ENCODE results near the gene PLA2G6. TPM values are rescaled to one million over a fixed set of nuclear protein-coding genes. Genes with fewer than 3 reads are reported as not detected.
A peak's percentile ranks its signal among the peaks of the same experiment; 100 is the strongest.
"Not testable (repeated sequence)": the region's sequence is repeated elsewhere in the genome, so short reads cannot be mapped to it uniquely, and the experiment has no call there.

The PLA2G6 gene
- total RNA-seq, 1 donor from 2014 or later, result 54.1 TPM

- no peak for DNase-seq (ENCODE audit: low spot score)
Observed at GRCh38 chr22:38171927-38172831, 9.5 kb downstream of the PLA2G6 start.

GRCh38 chr22:38170469-38170868, 11.2 kb downstream of the PLA2G6 start:
- no peak for DNase-seq (ENCODE audit: low spot score)

GRCh38 chr22:38169116-38169515, 12.5 kb downstream of the PLA2G6 start:
- peak; percentile 26 for DNase-seq (ENCODE audit: low spot score)

- DNase-seq (ENCODE audit: low spot score), result no peak
Observed at GRCh38 chr22:38167988-38168407, 13.6 kb downstream of the PLA2G6 start.

- DNase-seq (ENCODE audit: low spot score), result no peak
Observed at GRCh38 chr22:38165922-38166593, 15.6 kb downstream of the PLA2G6 start.

GRCh38 chr22:38164551-38164918, 17.1 kb downstream of the PLA2G6 start:
- DNase-seq (ENCODE audit: low spot score), result no peak

- DNase-seq (ENCODE audit: low spot score), result no peak
Observed at GRCh38 chr22:38163844-38164550, 17.6 kb downstream of the PLA2G6 start.

GRCh38 chr22:38162881-38163843, 18.5 kb downstream of the PLA2G6 start:
- DNase-seq (ENCODE audit: low spot score), result no peak

- no peak for DNase-seq (ENCODE audit: low spot score)
Observed at GRCh38 chr22:38155703-38156102, 25.9 kb downstream of the PLA2G6 start.

- DNase-seq (ENCODE audit: low spot score), result not testable (repeated sequence)
Observed at GRCh38 chr22:38154563-38154915, 27.1 kb downstream of the PLA2G6 start.

- DNase-seq (ENCODE audit: low spot score), result peak; percentile 26
Observed at GRCh38 chr22:38153821-38154562, 27.6 kb downstream of the PLA2G6 start.

- peak; percentile 24 for DNase-seq (ENCODE audit: low spot score)
Observed at GRCh38 chr22:38151126-38151500, 30.5 kb downstream of the PLA2G6 start.

GRCh38 chr22:38148245-38148644, 33.4 kb downstream of the PLA2G6 start:
- no peak for DNase-seq (ENCODE audit: low spot score)

GRCh38 chr22:38146166-38146565, 35.5 kb downstream of the PLA2G6 start:
- DNase-seq (ENCODE audit: low spot score), result not testable (repeated sequence)

- DNase-seq (ENCODE audit: low spot score), result peak; percentile 67
Observed at GRCh38 chr22:38144025-38144405, 37.6 kb downstream of the PLA2G6 start.

- peak; percentile 65 for DNase-seq (ENCODE audit: low spot score)
Observed at GRCh38 chr22:38142606-38143005, 39.0 kb downstream of the PLA2G6 start.

GRCh38 chr22:38141217-38141973, 40.2 kb downstream of the PLA2G6 start:
- DNase-seq (ENCODE audit: low spot score), result peak; percentile 68

- peak; percentile 71 for DNase-seq (ENCODE audit: low spot score)
Observed at GRCh38 chr22:38139901-38140300, 41.7 kb downstream of the PLA2G6 start.

- no peak for DNase-seq (ENCODE audit: low spot score)
Observed at GRCh38 chr22:38138961-38139360, 42.7 kb downstream of the PLA2G6 start.
